ENCODE measurements around the gene MBOAT1.

DNA sequence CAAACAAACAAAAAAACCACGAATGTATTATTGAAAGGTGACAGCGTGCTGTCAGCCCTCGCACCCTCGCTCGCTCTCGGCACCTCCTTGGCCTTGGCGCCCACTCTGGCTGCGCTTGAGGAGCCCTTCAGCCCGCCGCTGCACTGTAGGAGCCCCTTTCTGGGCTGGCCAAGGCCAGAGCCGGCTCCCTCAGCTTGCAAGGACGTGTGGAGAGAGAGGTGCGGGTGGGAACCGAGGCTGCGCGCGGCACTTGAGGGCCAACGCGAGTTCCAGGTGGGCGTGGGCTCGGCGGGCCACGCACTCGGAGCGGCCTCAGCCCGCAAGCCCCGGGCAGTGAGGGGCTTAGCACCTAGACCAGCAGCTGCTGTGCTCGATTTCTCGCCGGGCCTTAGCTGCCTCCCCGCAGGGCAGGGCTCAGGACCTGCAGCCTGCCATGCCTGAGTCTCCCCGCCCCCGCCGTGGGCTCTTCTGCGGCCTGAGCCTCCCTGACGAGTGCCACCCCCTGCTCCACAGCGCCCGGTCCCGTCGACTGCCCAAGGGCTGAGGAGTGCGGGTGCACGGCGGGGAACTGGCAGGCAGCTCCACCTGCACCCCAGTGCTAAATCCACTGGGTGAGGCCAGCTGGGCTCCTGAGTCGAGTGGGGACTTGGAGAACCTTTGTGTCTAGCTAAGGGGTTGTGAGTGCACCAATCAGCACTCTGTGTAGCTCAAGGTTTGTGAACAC, 20.9 kb upstream of the MBOAT1 start:
- TF ChIP-seq, protein P1, sequence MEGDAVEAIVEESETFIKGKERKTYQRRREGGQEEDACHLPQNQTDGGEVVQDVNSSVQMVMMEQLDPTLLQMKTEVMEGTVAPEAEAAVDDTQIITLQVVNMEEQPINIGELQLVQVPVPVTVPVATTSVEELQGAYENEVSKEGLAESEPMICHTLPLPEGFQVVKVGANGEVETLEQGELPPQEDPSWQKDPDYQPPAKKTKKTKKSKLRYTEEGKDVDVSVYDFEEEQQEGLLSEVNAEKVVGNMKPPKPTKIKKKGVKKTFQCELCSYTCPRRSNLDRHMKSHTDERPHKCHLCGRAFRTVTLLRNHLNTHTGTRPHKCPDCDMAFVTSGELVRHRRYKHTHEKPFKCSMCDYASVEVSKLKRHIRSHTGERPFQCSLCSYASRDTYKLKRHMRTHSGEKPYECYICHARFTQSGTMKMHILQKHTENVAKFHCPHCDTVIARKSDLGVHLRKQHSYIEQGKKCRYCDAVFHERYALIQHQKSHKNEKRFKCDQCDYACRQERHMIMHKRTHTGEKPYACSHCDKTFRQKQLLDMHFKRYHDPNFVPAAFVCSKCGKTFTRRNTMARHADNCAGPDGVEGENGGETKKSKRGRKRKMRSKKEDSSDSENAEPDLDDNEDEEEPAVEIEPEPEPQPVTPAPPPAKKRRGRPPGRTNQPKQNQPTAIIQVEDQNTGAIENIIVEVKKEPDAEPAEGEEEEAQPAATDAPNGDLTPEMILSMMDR (IDR thresholded peaks at IDR 0.05) = no peak
- no peak for TF ChIP-seq POLR2A (IDR thresholded peaks at IDR 0.05)
